ENCODE measurements around the gene CDHR4.
A peak's percentile ranks its signal among the peaks of the same experiment; 100 is the strongest.
"Not testable (repeated sequence)": the region's sequence is repeated elsewhere in the genome, so short reads cannot be mapped to it uniquely, and the experiment has no call there.

Gene CDHR4

GRCh38 chr3:49799761-49800160, at the start of gene CDHR4:
Gene CDHR4 (minus strand): TSS chr3:49799873. CDS start chr3:49799812, 61 bp downstream.
- DNase-seq (ENCODE audit: low read depth in 2 of 2), result no peak

- no peak for DNase-seq (ENCODE audit: low read depth in 2 of 2)
Measured at GRCh38 chr3:49845694-49846093, 46.0 kb upstream of the CDHR4 start.

- no peak for DNase-seq (ENCODE audit: low read depth in 2 of 2)
Measured at GRCh38 chr3:49844464-49845183, 45.0 kb upstream of the CDHR4 start.

- DNase-seq (ENCODE audit: low read depth in 2 of 2), result no peak
Measured at GRCh38 chr3:49842843-49843517, 43.3 kb upstream of the CDHR4 start.

GRCh38 chr3:49841806-49842205, 42.1 kb upstream of the CDHR4 start:
- DNase-seq (ENCODE audit: low read depth in 2 of 2), result no peak

GRCh38 chr3:49841126-49841696, 41.5 kb upstream of the CDHR4 start:
- DNase-seq (ENCODE audit: low read depth in 2 of 2), result no peak

- no peak for DNase-seq (ENCODE audit: low read depth in 2 of 2)
Measured at GRCh38 chr3:49840388-49840787, 40.7 kb upstream of the CDHR4 start.

- peak; percentile 64 to 70 for DNase-seq (ENCODE audit: low read depth in 2 of 2)
Measured at GRCh38 chr3:49839193-49839809, 39.6 kb upstream of the CDHR4 start.

GRCh38 chr3:49831341-49831740, 31.7 kb upstream of the CDHR4 start:
- DNase-seq (ENCODE audit: low read depth in 2 of 2), result no peak

GRCh38 chr3:49826016-49826415, 26.3 kb upstream of the CDHR4 start:
- no peak for DNase-seq (ENCODE audit: low read depth in 2 of 2)

GRCh38 chr3:49823131-49823530, 23.5 kb upstream of the CDHR4 start:
- DNase-seq (ENCODE audit: low read depth in 2 of 2), result not testable (repeated sequence)

- no peak for DNase-seq (ENCODE audit: low read depth in 2 of 2)
Measured at GRCh38 chr3:49813497-49814174, 14.0 kb upstream of the CDHR4 start, which contains the start of gene UBA7. Gene UBA7 (minus strand): TSS chr3:49813953. CDS start chr3:49813787, 166 bp downstream.

GRCh38 chr3:49812916-49813496, 13.3 kb upstream of the CDHR4 start:
- no peak for DNase-seq (ENCODE audit: low read depth in 2 of 2)

- no peak for DNase-seq (ENCODE audit: low read depth in 2 of 2)
Measured at GRCh38 chr3:49807431-49808114, 7.9 kb upstream of the CDHR4 start.

- no peak for DNase-seq (ENCODE audit: low read depth in 2 of 2)
Measured at GRCh38 chr3:49806850-49807249, 7.2 kb upstream of the CDHR4 start.

GRCh38 chr3:49805897-49806701, 6.4 kb upstream of the CDHR4 start:
- no peak for DNase-seq (ENCODE audit: low read depth in 2 of 2)

- no peak for DNase-seq (ENCODE audit: low read depth in 2 of 2)
Measured at GRCh38 chr3:49805367-49805782, 5.7 kb upstream of the CDHR4 start.

- no peak for DNase-seq (ENCODE audit: low read depth in 2 of 2)
Measured at GRCh38 chr3:49804141-49805041, 4.7 kb upstream of the CDHR4 start.
